NOMO-1 (cell line): ENCODE results near the gene CNTNAP5.

ENCODE experiments used
- DNase-seq, 2 experiments: peaks; one replicate each; lab custom pipeline; 2025; ENCODE audit not compliant: unreplicated experiment in 2 of 2; lab: John Stamatoyannopoulos, UW

CNTNAP5 gene

DNA sequence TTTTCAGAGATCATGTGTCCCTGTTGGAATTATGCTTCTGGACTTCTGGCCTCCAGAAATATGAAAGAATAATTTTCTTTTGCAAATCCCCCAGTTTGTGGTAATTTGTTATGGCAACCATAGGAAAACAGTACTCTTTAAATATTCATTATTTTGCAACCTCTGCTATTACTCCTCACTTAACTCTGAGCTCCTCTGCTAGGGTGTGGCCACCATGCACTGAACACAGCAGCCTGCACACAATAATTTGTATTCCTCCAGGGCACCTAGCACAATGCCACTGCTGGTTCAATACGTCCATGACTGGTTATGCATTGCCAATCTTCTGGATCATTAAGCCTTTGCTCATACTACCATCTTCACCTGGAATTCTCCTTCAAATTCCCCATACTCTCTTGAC lies 232.0 kb downstream of the CNTNAP5 start:
- no peak for DNase-seq

- no peak for DNase-seq
Measured at GRCh38 chr2:124258140-124258880, 233.2 kb downstream of the CNTNAP5 start.

DNA sequence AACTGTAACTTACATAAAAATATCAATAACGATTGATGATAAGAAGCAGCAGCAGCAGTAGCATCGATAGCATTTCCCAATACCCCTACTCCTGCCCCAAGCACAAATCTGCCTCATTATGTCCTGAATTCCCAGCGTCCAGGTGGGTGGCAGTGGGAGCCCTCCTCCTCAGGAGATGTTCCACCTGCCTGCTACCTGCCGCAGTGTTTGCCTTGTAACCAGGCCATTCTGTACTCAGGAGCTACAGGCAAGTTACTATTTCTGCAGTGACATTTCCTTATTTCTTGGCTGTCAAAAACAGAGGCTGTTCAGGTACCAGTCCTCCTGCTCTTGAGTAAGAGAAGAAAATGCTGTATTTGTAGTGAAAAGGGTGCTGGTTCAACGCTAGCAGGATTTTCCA lies 236.4 kb downstream of the CNTNAP5 start:
- no peak for DNase-seq

DNA sequence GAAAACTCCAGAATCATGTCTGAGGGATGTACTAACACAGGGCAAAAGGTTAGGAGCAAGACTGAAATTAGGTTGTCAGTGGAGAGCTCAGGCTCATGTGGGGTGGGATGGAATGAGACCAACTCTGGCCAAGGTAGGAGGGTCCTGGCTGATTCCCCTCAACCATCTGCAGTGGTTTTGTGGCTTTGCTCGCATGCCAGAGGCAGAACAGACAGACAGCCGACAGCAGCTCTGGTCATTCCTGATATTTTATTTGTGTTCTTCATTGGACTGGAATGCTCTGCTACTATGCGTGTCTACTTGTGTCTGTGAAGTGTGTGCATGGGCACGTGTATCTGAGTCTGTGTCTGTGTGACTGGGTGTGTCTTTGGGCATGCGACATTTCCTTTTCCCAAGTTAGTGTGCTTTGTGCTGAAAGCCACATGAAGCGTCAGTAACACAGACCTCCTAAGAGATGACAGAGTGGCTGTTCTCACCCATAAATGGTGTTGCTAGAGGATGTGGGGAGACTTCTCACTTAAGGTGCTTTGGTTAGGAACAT lies 239.5 kb downstream of the CNTNAP5 start:
- no peak for DNase-seq

DNA sequence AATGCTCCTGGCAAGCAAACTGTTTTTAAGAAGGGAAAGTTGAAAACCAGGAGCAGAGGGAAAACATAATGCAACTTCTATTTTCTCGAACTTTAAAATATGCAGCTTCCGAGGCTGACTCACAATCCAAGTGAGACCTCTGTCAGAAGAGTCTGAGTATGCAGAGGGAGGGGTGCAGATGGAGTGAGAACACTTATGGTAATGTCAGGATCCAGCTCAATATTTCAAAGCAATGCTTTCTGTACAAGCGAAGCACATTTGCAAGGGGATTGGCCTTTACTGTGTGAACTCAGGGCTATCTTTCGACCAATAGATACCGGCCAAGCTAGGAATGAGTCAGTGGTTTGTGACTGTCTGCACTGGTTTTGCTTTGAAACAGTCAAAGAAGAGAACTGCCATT lies 242.7 kb downstream of the CNTNAP5 start:
- no peak for DNase-seq

DNA sequence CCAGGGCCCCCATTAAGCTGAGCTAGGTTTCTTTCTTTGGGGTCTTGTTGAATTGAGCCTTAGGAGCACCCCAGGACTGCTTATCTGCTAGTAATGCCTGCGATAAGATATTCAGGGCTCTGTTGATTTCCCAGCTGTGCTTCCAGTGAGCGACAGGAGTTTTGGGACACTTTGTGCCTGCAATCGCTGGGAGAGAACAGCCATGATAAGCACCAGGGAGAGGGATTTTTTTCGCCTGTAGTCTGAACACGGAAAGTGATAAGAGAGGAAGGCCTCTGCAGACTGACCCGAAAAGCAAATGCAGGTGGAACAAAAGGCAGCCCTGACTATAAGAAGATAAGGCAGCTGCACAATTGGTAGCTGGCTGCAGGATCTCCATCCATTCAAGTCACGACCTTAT lies 244.3 kb downstream of the CNTNAP5 start:
- no peak for DNase-seq

DNA sequence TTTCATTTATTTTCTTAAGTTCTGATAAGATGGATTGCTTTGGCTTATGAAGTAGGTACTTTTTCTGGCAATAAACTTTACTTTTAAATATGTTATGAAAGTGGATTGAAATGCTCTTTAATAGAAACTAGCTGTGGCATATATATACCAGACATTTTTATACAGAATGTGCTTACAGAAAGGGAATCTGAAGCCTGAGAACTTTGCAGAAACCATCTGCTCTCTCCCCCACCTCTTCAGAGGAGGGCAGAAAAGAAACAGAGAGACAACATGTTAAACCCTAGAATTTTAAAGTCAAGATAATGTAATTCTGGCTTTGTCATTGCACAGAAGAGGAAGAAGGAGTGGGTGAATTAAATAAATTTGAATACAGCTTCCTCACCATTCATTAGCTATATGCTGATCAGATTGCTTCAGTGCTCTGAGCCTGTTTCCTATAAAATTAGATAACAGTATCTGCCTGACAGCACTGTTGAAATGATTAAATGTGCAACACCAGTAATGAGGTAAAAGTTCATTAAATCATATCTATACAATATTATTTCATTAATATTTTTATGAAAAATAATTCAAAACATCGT lies 247.3 kb downstream of the CNTNAP5 start:
- no peak for DNase-seq

DNA sequence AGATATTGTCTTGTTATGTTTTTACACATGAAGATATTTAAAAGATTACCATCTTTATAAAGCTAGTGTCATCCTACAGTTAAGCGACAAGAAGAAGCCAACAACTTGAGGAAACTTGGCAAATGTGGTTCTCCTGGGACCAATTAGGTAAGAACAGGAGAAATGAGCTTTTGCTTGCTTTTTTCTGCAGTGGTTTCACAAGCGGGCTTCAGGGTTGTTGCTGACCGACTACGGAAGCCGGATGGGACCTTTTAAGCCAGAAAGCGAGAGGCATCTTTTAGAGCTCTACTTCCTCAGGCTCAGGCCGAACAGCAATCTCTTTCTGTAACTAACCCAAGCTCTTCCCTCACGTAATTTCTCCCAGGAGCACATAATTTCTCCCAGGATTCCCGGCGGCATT lies 256.5 kb downstream of the CNTNAP5 start:
- no peak for DNase-seq

DNA sequence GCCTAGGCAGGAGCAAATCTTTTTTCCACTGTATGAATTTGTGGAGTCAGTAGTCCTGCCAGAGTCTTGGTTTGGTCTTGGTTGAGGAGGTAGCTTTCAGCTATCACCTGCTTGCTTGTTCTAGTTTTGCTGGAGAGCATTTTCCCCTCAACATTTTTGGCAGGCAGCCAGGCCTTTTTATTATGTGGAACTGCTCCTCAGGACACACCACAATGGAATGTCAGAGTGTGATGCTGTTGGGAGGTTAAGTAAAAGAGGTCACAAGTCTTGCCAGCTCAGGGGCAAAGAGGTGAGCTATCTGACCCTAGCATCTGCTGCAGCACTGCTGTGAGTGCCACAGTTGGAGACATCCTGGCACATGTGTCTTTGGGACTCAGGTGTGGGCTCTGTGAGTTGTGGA lies 258.0 kb downstream of the CNTNAP5 start:
- DNase-seq: no peak

GRCh38 chr2:124286089-124286783 lies 261.1 kb downstream of the CNTNAP5 start:
- no peak for DNase-seq

DNA sequence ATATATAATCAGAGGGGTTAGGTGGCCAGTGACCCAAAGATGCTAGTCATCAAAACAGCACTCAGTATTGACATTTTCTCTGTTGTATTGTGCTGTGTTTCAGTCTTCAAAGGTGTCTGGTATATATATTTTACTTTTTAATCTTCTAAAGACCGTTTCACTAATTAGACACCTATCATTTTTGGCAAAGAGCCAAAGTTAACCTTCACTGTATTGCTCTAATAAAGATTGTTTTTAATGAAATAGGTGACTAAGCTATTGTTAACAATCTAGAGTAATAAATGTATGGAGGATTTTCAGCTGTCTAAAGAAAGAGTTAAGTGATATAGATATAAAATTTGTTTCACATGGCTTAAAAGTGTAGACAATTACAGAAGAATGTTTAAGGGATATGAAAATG lies 264.0 kb downstream of the CNTNAP5 start:
- no peak for DNase-seq

GRCh38 chr2:124289615-124290014 lies 264.5 kb downstream of the CNTNAP5 start:
- DNase-seq: no peak

DNA sequence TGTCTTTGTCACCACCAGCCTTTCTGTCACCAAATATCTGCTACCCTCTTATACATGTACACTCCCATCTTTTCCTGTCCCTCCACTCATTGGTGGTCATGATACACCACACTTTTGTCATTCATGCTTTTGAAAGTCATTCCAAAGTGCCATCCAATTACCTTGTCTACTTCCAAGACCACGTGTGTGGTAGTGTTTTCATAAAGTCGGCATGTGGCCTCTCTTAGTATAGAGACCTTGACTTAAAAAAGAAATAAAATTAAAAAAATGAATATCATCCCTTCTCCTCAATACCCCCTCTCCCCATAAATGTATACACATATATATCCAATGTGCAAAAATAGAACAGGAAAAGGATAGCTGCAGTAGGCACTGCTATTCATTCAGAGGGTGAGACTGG lies 271.4 kb downstream of the CNTNAP5 start:
- DNase-seq: no peak

- DNase-seq: no peak
Measured at GRCh38 chr2:124301915-124302314, 276.8 kb downstream of the CNTNAP5 start.

GRCh38 chr2:124308319-124309062 lies 283.4 kb downstream of the CNTNAP5 start:
- DNase-seq: no peak

DNA sequence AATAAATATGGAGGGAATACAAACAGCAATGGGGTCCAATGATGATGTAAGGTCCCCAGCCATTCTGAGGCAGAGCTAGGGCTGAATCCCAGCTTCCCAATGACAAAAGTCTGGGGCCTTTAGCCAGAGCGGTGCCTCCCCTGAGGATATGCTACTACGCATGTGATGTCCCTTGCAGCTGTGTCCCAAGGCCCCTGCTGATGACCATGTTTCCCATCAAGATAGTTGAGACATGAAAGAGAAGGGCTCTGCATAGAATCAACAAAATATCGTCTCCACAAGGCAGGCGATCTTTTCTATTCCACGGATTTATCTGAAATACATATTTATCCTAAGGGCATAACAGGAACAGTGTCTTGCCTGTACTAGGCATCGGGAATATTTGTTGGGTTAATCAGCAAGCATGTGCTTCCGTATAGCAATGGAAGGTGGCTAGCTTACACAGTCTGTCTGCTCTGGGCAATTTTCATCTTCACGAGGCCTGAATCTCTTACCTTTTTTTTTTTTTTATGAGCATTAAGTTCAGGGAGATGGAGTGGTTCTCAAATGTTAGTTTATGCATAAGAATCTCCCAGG lies 284.6 kb downstream of the CNTNAP5 start:
- no peak for DNase-seq

DNA sequence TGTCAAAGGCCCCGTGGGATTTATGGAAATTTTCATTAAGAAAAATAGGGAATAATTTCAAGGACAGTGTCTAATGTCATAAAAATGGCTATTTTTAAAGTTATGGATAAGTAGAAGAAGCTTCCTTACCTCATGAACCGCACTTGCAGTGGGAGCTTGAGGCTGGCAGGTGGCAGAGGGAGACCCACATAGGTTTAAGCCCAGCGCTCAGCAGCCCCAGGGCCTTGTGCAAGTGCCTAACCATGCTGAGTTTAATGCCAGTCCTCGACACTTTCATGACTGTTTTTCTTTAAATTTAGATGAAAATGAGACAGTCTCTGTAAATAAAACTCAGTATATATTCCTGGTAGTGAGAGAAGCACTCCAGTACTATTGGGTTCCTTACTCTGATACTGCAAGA lies 285.6 kb downstream of the CNTNAP5 start:
- no peak for DNase-seq

- no peak for DNase-seq
Measured at GRCh38 chr2:124314084-124314483, 289.0 kb downstream of the CNTNAP5 start.

GRCh38 chr2:124315221-124315880 lies 290.3 kb downstream of the CNTNAP5 start:
- no peak for DNase-seq

- DNase-seq: no peak
Measured at GRCh38 chr2:124316133-124316532, 291.0 kb downstream of the CNTNAP5 start.
